Activated T-cell treated with anti-CD3 and anti-CD28 coated beads for 4 hours (primary cell): ENCODE measurements around the gene TACO1.

ENCODE experiments used
- DNase-seq: peaks from one replicate; pipeline ENCODE4 v3.0.0-alpha.2; 2020

Gene TACO1

GRCh38 chr17:63600569-63601438 lies at the start of gene TACO1:
TACO1 (plus strand) TSS chr17:63600895; CDS start chr17:63601084, 189 bp downstream.
- DNase-seq: peak; percentile 74

- DNase-seq: no peak
These were observed 48.5 kb upstream of the TACO1 start for GRCh38 chr17:63552211-63552610.

- no peak for DNase-seq
These were observed 45.1 kb upstream of the TACO1 start for GRCh38 chr17:63555500-63556156.

- no peak for DNase-seq
These were observed 43.3 kb upstream of the TACO1 start for GRCh38 chr17:63557416-63557815.

- no peak for DNase-seq
These were observed 42.3 kb upstream of the TACO1 start for GRCh38 chr17:63558441-63558840.

GRCh38 chr17:63561819-63562218 lies 38.9 kb upstream of the TACO1 start:
- DNase-seq: no peak

GRCh38 chr17:63563339-63563738 lies 37.4 kb upstream of the TACO1 start:
- DNase-seq: no peak

- DNase-seq: no peak
These were observed 36.1 kb upstream of the TACO1 start for GRCh38 chr17:63564562-63564961.

GRCh38 chr17:63567229-63567628 lies 33.5 kb upstream of the TACO1 start:
- no peak for DNase-seq

- no peak for DNase-seq
These were observed 32.1 kb upstream of the TACO1 start for GRCh38 chr17:63568563-63568962.

GRCh38 chr17:63571632-63572310 lies 28.9 kb upstream of the TACO1 start:
- no peak for DNase-seq

GRCh38 chr17:63573634-63574033 lies 27.1 kb upstream of the TACO1 start:
- DNase-seq: no peak

- no peak for DNase-seq
These were observed 22.5 kb upstream of the TACO1 start for GRCh38 chr17:63578027-63578768.

GRCh38 chr17:63578769-63579111 lies 22.0 kb upstream of the TACO1 start:
- DNase-seq: no peak

GRCh38 chr17:63579633-63580032 lies 21.1 kb upstream of the TACO1 start:
- no peak for DNase-seq

- DNase-seq: no peak
These were observed 12.9 kb upstream of the TACO1 start for GRCh38 chr17:63587770-63588169.

- no peak for DNase-seq
These were observed 11.9 kb upstream of the TACO1 start for GRCh38 chr17:63588797-63589196.

GRCh38 chr17:63589646-63590045 lies 11.0 kb upstream of the TACO1 start:
- no peak for DNase-seq

- DNase-seq: no peak
These were observed 7.9 kb upstream of the TACO1 start for GRCh38 chr17:63592797-63593196.

GRCh38 chr17:63595132-63595531 lies 5.6 kb upstream of the TACO1 start:
- no peak for DNase-seq

- DNase-seq: no peak
These were observed 3.7 kb upstream of the TACO1 start for GRCh38 chr17:63596856-63597586.

GRCh38 chr17:63598281-63598680 lies 2.4 kb upstream of the TACO1 start:
- no peak for DNase-seq
